CD4-positive, alpha-beta T cell treated with Interleukin-4 for 1 hour (primary cell): ENCODE data around the gene FKBP2.
A peak's percentile ranks its signal among the peaks of the same experiment; 100 is the strongest.

Source experiments
- DNase-seq, 2 donors: peaks; one replicate each; pipeline ENCODE4 v3.0.0-alpha.2; 2020 to 2022

FKBP2 gene

DNA sequence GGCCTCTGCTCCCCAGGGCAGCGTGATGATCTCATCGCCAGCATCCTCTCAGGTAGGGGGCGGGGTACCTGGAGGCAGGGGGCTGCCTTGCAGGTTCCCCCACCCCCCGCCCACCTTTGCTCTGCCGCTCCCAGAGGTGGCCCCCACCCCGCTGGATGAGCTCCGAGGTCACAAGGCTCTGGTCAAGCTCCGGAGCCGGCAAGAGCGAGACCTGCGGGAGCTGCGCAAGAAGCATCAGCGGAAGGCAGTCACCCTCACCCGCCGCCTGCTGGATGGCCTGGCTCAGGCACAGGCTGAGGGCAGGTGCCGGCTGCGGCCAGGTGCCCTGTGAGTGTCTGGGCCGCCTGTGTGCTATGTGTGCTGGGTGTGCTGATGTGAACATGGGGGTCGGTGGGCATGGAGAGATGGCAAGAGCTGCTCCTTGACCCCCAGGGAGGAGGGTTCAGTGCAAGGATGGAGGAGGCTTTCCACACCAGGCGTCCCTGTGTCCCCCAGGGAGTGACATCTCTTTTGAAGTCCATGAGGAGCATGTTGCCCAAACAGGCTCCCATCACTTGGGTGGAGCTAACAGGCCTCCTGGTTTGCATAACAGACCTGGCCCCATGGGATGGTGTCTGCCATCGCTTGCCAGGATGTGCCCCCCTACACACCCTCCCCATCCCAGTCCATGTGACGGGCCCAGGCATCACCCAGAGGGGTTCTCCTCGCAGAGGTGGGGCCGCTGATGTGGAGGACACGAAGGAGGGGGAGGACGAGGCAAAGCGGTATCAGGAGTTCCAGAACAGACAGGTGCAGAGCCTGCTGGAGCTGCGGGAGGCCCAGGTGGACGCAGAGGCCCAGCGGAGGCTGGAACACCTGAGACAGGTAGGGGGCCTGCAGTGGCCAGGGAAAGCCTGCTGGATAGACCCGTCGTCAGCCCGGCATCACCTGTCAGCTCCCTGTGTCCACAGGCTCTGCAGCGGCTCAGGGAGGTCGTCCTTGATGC is 24.6 kb downstream of the FKBP2 start:
- no peak for DNase-seq

DNA sequence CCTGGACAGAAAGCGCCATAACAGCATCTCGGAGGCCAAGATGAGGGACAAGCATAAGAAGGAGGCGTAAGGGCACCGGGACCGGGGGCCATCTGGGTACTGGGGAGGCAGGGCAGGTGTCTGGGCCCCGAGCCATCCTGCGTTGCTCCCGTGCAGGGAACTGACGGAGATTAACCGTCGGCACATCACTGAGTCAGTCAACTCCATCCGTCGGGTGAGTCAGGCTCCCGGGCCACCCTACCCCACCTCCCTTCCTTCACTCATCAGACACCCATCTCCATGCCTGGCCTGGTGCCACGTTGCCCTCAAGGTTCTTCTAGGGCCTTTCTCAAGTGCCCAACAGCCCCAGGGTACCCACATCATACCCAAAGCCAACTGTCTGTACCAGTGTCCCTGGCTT is 25.4 kb downstream of the FKBP2 start:
- no peak for DNase-seq

DNA sequence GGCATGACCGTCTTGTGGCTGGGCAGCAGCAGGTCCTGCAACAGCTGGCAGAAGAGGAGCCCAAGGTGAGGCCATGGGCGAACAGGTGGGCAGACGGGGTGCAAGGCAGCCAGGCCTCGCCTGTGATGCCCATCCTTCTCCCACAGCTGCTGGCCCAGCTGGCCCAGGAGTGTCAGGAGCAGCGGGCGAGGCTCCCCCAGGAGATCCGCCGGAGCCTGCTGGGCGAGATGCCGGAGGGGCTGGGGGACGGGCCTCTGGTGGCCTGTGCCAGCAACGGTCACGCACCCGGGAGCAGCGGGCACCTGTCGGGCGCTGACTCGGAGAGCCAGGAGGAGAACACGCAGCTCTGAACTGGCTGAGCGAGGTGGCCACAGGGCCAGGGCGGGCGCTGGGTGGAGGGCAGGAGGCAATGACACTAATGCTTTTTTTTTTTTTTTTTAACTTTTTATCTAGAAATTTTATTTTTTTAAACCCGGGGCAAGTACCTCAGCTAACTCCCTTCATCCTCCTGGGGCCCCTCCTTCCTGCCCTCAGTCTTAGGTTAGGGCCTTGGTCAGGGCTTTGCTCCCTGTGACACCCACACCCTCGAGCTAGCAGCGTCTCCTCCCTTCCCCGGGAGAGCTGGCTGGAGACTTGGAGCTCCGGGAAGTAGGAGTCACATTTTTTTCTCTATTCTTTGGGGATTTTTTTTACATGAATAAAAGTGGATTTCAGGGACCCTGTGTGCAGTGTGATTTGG is 26.5 kb downstream of the FKBP2 start:
- no peak for DNase-seq

GRCh38 chr11:64268025-64268892 is 27.4 kb downstream of the FKBP2 start:
- no peak for DNase-seq

- peak; percentile 41 to 53 for DNase-seq
Observed at GRCh38 chr11:64268893-64269539, 28.1 kb downstream of the FKBP2 start.

DNA sequence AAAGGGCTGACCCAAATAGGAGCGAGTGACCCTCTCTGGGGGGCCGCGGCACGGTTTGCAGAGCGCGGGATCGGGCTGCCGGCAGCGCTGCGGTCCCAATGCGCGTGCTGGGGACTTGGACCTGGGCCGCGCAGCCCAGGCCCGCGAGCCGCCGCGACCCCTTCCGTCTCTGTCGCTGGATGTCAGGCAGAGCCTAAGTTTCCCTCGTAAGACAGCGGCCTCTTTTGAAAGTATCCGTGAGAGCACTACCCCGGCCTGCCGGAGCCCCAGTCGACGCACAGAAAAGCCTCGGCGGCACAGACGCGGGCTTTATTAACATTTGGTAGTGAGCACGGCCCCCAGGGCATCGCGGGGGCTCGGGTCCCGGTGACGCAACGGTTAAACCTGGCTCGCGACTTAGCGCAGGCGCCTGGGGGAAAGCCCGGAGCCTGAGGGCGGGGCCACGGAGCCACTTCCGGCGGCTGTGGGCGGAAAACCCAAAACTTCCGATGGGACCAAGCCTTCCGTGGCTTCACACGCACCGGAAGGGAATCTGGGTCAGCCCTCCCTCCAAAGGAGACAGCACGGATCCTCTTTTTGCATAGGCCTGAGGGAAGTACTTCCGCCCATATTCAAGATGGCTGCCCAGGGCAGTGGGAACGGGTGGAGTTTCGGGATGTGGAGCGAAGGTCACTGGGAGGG is 28.8 kb downstream of the FKBP2 start:
- peak; percentile 98 for DNase-seq

GRCh38 chr11:64275031-64275800 is 34.3 kb downstream of the FKBP2 start:
- no peak for DNase-seq

DNA sequence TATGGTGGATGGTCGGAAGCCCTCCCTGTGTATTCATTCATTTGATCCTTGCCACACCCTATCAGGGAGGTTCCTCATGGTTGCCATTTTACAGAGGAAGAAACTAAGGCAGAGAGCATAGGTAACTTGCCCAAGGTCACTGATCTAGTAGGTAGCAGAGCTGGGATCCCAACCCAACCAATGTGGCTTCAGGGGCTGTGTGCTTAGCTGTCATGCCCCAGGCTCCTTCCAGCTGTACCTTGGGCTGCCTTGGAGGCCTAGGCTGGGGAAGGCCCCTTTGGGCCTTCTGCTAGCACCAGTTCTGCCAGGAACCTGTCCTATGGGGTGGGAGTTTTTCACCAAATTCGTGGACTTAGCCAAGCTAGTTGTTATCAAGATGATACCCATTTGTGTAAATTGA is 34.9 kb downstream of the FKBP2 start:
- DNase-seq = no peak

DNA sequence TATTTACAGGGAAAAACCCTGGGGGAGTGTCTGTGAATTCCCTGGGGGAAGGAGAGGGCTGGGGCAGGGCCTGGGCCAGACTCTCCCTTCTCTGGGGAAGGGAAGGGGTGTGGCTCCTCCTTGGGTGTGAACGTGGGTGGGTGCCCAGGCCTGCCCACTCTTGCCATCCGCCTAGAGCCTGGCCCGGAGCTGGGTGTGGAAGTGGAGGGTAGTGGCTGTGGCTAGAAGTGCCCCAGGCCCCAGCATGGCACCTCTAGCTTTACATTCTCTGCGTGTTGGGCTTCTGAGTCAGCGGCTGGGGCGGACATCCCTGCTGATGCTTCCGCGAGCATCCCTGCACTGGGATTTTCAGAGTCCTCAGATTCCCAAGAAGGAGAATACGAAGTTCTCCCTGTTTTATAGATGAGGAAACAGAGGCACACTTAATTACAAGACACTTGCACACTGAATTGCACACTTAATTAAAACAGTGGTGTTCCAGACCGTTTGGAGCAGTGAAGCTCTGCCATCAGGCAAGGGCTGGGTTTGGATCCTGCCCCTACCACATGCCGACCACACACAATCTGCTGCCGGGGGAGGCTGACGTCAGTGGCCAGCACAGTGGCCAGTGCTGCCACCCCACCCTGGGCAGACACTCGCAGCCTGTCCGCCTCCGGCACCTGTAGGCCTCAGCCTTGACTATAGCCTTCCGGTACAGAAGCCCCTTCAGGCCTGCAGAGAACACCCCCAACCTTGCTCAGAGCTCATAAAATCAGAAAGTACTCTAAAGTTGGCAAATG is 35.9 kb downstream of the FKBP2 start:
- no peak for DNase-seq

DNA sequence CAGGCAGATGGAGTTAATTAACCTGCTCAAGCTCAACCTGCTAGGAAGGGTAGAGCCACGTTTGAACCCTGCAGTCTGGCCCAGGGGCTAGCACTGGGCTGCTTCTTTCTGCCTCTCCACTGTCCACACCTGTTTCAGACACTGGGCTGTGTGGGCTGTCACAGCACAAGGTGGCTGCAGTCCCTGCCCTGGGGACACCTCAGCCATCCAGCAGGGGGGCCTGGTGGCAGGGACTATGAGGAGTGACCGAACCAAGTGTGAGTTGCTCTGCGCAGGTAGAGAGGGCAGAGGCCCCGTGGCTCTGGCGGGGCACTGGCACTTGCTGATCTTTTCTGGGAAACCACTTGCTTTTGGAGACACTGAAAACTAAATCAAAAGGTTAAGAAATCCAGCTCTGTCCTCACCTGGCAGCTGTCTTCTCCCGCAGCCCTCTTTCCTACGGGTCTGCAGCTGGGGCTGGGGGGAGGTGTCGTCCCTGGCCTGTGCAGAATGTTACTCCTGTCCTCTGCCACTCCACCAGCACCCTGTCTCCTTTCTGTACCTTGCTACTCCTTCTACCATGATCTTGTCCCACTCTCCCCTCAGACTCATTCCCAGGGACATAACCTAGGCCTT is 37.8 kb downstream of the FKBP2 start:
- DNase-seq = no peak

DNA sequence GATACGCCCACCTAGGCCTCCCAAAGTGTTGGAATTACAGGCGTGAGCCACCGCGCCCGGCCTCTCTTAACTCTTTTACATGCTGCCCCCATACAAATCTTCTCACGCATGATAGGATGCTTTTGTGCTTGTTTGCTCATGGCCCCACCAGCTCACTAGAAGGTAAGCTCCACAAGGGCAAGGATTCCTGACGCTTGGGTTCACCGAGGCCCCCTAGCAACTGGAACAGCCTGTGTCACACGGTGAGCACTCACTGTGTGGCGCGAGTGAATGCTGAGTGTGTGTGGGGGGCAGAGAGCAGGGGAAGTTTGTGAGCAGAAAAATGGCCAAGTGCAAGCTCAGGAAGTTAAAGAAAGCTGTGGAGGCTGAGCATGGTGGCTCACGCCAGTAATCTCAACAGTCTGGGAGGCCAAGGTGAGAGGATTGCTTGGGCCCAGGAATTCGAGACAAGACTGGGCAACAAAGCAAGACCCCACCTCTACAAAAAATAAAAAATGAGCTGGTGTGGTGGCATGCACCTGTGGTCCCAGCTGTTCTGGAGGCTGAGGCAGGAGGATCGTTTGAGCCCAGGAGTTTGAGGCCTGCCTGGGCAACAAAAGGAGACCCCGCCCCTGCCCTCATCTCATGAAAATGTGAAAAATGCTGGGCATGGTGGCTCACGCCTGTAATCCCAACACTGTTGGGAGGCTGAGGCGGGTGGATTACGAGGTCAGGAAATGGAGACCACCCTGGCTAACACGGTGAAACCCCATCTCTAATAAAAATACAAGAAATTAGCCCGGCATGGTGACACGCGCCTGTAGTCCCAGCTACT is 41.3 kb downstream of the FKBP2 start:
- no peak for DNase-seq

DNA sequence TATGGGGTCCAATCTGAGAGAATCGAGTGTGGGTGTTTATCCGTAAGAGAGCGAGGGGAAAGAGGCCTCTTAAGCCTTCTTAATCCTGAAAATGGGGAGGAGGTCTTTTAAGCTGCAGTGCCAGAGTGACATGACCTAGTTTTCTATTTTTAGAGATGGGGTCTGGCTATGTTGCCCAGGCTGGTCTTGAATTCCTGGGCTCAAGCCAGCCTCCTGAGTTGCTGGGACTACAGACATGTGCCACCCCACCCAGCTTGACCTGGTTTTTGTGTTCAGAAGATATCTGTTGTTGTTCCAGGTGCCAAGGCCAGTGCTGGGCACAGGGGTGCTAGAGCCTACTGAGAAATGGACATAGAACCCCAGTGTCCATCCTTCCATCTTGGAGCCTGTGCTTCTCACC is 42.2 kb downstream of the FKBP2 start:
- DNase-seq = no peak

- DNase-seq = peak; percentile 95 to 96
Observed at GRCh38 chr11:64284048-64284961, 43.4 kb downstream of the FKBP2 start, which contains the start of gene BAD. Gene BAD (minus strand): TSS chr11:64284665. CDS start chr11:64284368, 297 bp downstream.

- peak; percentile 91 to 93 for DNase-seq
Observed at GRCh38 chr11:64284962-64285884, 44.3 kb downstream of the FKBP2 start, which contains the start of gene GPR137. Gene GPR137 (plus strand): TSS chr11:64285848. CDS start chr11:64286525, 677 bp downstream.

- no peak for DNase-seq
Observed at GRCh38 chr11:64285885-64286800, 45.2 kb downstream of the FKBP2 start.
